Measurements from ENCODE around the gene STARD13.
A peak's percentile ranks its signal among the peaks of the same experiment; 100 is the strongest.

Gene STARD13

DNA sequence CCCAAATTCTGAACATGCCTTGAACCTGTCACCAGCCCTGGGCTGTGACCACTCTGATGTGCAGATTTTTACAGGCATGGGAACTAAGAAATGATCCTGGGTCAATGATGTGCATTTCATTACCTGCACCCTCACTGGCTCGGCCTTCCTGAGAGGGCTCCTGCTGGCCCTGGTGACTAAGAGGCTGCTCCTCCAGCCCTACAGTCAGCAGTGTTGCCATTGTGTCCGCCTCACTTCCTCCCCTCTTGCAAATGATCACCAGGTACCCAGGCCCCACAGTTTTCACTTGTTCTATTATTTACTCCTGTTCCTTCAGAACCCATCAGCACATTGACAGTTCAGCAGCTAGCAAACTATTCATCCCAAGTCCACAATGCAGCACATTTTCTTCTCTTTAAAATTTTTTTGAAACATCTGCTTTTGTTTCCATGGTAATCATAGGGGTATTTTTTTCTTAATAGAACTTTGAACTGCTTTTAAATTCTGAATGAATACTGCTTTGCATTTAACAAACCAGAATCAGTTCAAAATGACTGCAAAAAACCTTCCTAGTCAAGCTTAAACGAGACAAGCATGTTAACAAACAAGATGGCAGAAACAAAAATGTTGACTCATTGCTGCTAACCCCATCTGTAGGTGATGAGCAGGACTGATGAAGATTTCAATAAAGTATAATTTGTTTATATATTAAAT lies 29.3 kb downstream of the STARD13 start:
- Mint-ChIP-seq H3K9me3 (no peaks in the 10 kb centered on the region), H3K27me3 (ENCODE audit: low read depth) (no peaks in the 10 kb centered on the region), H3K4me1 (peaks cover 75% of the 10 kb centered on the region), H3K36me3 (ENCODE audit: low read depth) (no peaks in the 10 kb centered on the region), H3K4me3 (no peak overlapping the region), H3K27ac (no peak overlapping the region)
- TF ChIP-seq CTCF (IDR thresholded peaks at IDR 0.05; ENCODE audit: unreplicated experiment in 3 of 3): no peak

GRCh38 chr13:33252135-33252534 lies 33.4 kb downstream of the STARD13 start:
- Mint-ChIP-seq H3K36me3 (ENCODE audit: low read depth) (no peaks in the 10 kb centered on the region), H3K4me1 (peaks cover 58% of the 10 kb centered on the region), H3K9me3 (no peaks in the 10 kb centered on the region), H3K27ac (peak overlapping the region in 2 of 3 experiments; percentile 52 to 78), H3K4me3 (peak overlapping the region in 1 of 3 experiments; percentile 29), H3K27me3 (ENCODE audit: low read depth) (peaks cover 3% of the 10 kb centered on the region)
- no peak for TF ChIP-seq CTCF (IDR thresholded peaks at IDR 0.05; ENCODE audit: unreplicated experiment in 3 of 3)

- peaks cover 3% of the 10 kb centered on the region for H3K27me3 Mint-ChIP-seq (ENCODE audit: low read depth)
- no peak for TF ChIP-seq CTCF (IDR thresholded peaks at IDR 0.05; ENCODE audit: unreplicated experiment in 3 of 3)
- no peaks in the 10 kb centered on the region for H3K9me3 Mint-ChIP-seq
- peaks cover 4% of the 10 kb centered on the region for H3K36me3 Mint-ChIP-seq (ENCODE audit: low read depth)
- H3K4me1 Mint-ChIP-seq: peaks cover 48% of the 10 kb centered on the region
- H3K4me3 Mint-ChIP-seq: no peak overlapping the region
- H3K27ac Mint-ChIP-seq: peak overlapping the region in 2 of 3 experiments; percentile 1 to 8
Observed at GRCh38 chr13:33251131-33251661, 34.4 kb downstream of the STARD13 start.

DNA sequence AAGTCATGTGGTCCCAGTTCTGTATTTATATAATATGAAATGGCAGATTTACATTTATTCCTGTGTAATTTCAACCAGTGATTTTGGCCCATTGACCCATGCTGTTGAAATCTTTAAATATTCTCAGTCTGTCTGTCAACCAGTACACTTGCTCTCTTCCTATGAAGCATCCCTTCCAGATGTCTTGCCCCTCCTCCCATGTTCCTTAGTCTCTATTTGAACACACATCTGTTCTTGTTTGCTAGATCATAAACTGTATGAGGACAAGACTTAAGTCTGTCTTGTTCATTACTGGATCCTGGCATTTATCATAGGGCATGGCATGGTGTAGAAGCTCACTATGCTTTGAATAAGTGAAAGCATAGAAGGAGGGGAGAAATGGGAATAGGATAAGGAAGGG lies 34.9 kb downstream of the STARD13 start:
- peak overlapping the region in 2 of 3 experiments; percentile 1 to 8 for H3K27ac Mint-ChIP-seq
- H3K9me3 Mint-ChIP-seq: no peaks in the 10 kb centered on the region
- peaks cover 3% of the 10 kb centered on the region for H3K27me3 Mint-ChIP-seq (ENCODE audit: low read depth)
- peaks cover 53% of the 10 kb centered on the region for H3K4me1 Mint-ChIP-seq
- H3K4me3 Mint-ChIP-seq: no peak overlapping the region
- H3K36me3 Mint-ChIP-seq (ENCODE audit: low read depth): peaks cover 4% of the 10 kb centered on the region
- TF ChIP-seq CTCF (IDR thresholded peaks at IDR 0.05; ENCODE audit: unreplicated experiment in 3 of 3): no peak

GRCh38 chr13:33249894-33250293 lies 35.7 kb downstream of the STARD13 start:
- Mint-ChIP-seq H3K9me3 (no peaks in the 10 kb centered on the region), H3K4me1 (peaks cover 54% of the 10 kb centered on the region), H3K36me3 (ENCODE audit: low read depth) (peaks cover 4% of the 10 kb centered on the region), H3K27me3 (ENCODE audit: low read depth) (peaks cover 3% of the 10 kb centered on the region), H3K4me3 (no peak overlapping the region), H3K27ac (no peak overlapping the region)
- TF ChIP-seq CTCF (IDR thresholded peaks at IDR 0.05; ENCODE audit: unreplicated experiment in 3 of 3): no peak

DNA sequence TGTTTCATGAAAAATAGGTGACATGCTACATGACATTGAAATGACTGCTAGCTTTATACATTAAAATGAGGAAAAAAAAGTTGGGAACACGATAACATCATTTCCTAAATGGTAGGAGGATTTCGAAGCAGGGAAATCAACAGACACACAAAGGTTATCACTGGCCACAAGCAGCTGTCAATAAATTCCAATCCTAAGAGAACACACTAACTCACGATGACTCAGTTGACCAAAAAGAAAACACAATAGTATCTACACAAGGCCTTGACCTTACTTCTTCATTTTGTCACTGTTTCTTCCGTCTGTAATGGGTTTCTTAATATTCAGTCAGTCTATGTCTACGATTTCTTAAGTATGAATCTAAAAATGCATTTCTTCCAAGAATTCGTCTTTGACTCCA lies 36.5 kb downstream of the STARD13 start:
- Mint-ChIP-seq H3K27ac (no peak overlapping the region), H3K36me3 (ENCODE audit: low read depth) (peaks cover 8% of the 10 kb centered on the region), H3K9me3 (peaks cover 2% of the 10 kb centered on the region), H3K4me3 (no peak overlapping the region), H3K4me1 (peaks cover 53% of the 10 kb centered on the region), H3K27me3 (ENCODE audit: low read depth) (peaks cover 3% of the 10 kb centered on the region)
- TF ChIP-seq CTCF (IDR thresholded peaks at IDR 0.05; ENCODE audit: unreplicated experiment in 3 of 3): no peak
